ENCODE data around the gene GALNT2.

The GALNT2 gene

GRCh38 chr1:230145953-230146476 is 79.0 kb downstream of the GALNT2 start:
- no peak for DNase-seq (ENCODE audit: low read depth, low spot score)

- DNase-seq (ENCODE audit: low read depth, low spot score), result no peak
Observed at GRCh38 chr1:230146709-230147108, 79.7 kb downstream of the GALNT2 start.

GRCh38 chr1:230147253-230148125 is 80.5 kb downstream of the GALNT2 start:
- no peak for DNase-seq (ENCODE audit: low read depth, low spot score)

GRCh38 chr1:230148126-230148652 is 81.2 kb downstream of the GALNT2 start:
- no peak for DNase-seq (ENCODE audit: low read depth, low spot score)

GRCh38 chr1:230148768-230149469 is 81.9 kb downstream of the GALNT2 start:
- no peak for DNase-seq (ENCODE audit: low read depth, low spot score)

- no peak for DNase-seq (ENCODE audit: low read depth, low spot score)
Observed at GRCh38 chr1:230149751-230150584, 82.9 kb downstream of the GALNT2 start.

GRCh38 chr1:230150615-230151014 is 83.6 kb downstream of the GALNT2 start:
- DNase-seq (ENCODE audit: low read depth, low spot score), result no peak

GRCh38 chr1:230151924-230152468 is 85.0 kb downstream of the GALNT2 start:
- DNase-seq (ENCODE audit: low read depth, low spot score), result no peak

GRCh38 chr1:230152999-230153398 is 86.0 kb downstream of the GALNT2 start:
- DNase-seq (ENCODE audit: low read depth, low spot score), result no peak

GRCh38 chr1:230153641-230154296 is 86.7 kb downstream of the GALNT2 start:
- no peak for DNase-seq (ENCODE audit: low read depth, low spot score)

- DNase-seq (ENCODE audit: low read depth, low spot score), result no peak
Observed at GRCh38 chr1:230155021-230155420, 88.0 kb downstream of the GALNT2 start.

- no peak for DNase-seq (ENCODE audit: low read depth, low spot score)
Observed at GRCh38 chr1:230156068-230156467, 89.0 kb downstream of the GALNT2 start.

GRCh38 chr1:230156536-230156935 is 89.5 kb downstream of the GALNT2 start:
- DNase-seq (ENCODE audit: low read depth, low spot score), result no peak

GRCh38 chr1:230157420-230158390 is 90.7 kb downstream of the GALNT2 start:
- no peak for DNase-seq (ENCODE audit: low read depth, low spot score)

- no peak for DNase-seq (ENCODE audit: low read depth, low spot score)
Observed at GRCh38 chr1:230158415-230159291, 91.6 kb downstream of the GALNT2 start.

- DNase-seq (ENCODE audit: low read depth, low spot score), result no peak
Observed at GRCh38 chr1:230159580-230159979, 92.5 kb downstream of the GALNT2 start.

GRCh38 chr1:230160957-230161771 is 94.1 kb downstream of the GALNT2 start:
- DNase-seq (ENCODE audit: low read depth, low spot score), result no peak

GRCh38 chr1:230163205-230163604 is 96.2 kb downstream of the GALNT2 start:
- DNase-seq (ENCODE audit: low read depth, low spot score), result no peak
